ENCODE results near the gene KIF22. TPM values are rescaled to one million over a fixed set of nuclear protein-coding genes. Genes with fewer than 3 reads are reported as not detected.
A peak's percentile ranks its signal among the peaks of the same experiment; 100 is the strongest.
"Not testable (repeated sequence)": the region's sequence is repeated elsewhere in the genome, so short reads cannot be mapped to it uniquely, and the experiment has no call there.

The KIF22 gene
- total RNA-seq, 2 experiments from 2014 or later: 160 to 165 TPM

DNA sequence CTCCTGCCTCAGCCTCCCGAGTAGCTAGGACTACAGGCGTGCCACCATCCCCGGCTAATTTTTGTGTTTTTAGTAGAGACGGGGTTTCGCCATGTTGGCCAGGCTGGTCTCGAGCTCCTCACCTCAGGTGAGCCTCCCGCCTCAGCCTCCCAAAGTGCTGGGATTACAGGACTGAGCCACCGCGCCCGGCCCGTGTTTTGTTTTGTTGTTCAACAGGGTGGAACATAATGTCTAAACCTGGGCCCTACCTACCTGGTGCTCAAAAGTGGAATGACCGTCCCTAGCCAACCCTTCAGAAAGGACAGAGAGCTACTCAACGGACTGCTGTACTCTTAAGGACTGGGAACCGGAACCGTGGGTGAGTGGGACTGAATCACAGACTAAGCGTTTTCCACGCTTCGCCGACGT, 772 bp upstream of the KIF22 start:
- Mint-ChIP-seq H3K9me3 (no peaks in the 10 kb centered on the region), H3K27me3 (no peaks in the 10 kb centered on the region), H3K27ac (peak overlapping the region; percentile 97), H3K36me3 (ENCODE audit: low read depth) (peaks cover 31% of the 10 kb centered on the region), H3K4me3 (peak overlapping the region; percentile 100), H3K4me1 (ENCODE audit: low read depth) (peaks cover 41% of the 10 kb centered on the region)
- ChIA-PET CTCF (interaction anchor here (0.8 to 4.8 kb wide), 24 partner anchors 9 to 242 kb away, joined by 3 to 43 read pairs (median 5); partner anchors contain the start of genes MVP, PAGR1 and ZG16), POLR2A (interaction anchor here (0.5 to 7.2 kb wide), 24 partner anchors 9 to 301 kb away, joined by 3 to 89 read pairs (median 4); partner anchors contain the start of genes ALDOA, MAZ, MVP and PAGR1)
- no peak for ATAC-seq
- TF ChIP-seq CTCF (IDR thresholded peaks at IDR 0.05): no peak
- no peak for DNase-seq
- intact Hi-C loops (cut with micrococcal nuclease): loop anchor here (5.0 to 10.0 kb wide), 2 partner anchors 47 to 85 kb away; no protein-coding TSS in a partner anchor

GRCh38 chr16:29790949-29791844, 646 bp downstream of the KIF22 start:
- Mint-ChIP-seq H3K9me3 (no peaks in the 10 kb centered on the region), H3K27me3 (no peaks in the 10 kb centered on the region), H3K27ac (peak overlapping the region; percentile 97), H3K4me3 (peak overlapping the region; percentile 100), H3K4me1 (ENCODE audit: low read depth) (peaks cover 37% of the 10 kb centered on the region), H3K36me3 (ENCODE audit: low read depth) (peaks cover 40% of the 10 kb centered on the region)
- POLR2A ChIA-PET: interaction anchor here (0.8 to 7.2 kb wide), 24 partner anchors 7 to 300 kb away, joined by 3 to 89 read pairs (median 4); partner anchors contain the start of genes MAZ, MVP, PRRT2 and TBX6
- intact Hi-C loops (cut with micrococcal nuclease): loop anchor here (5.0 kb wide), 1 partner anchor 49 kb away; no protein-coding TSS in a partner anchor
- DNase-seq (no peak), ATAC-seq (peak; percentile 8)
- CTCF ChIA-PET: interaction anchor here (0.7 to 4.8 kb wide), 19 partner anchors 8 to 100 kb away, joined by 3 to 43 read pairs (median 6); partner anchors contain the start of genes MVP and ZG16
- TF ChIP-seq CTCF (IDR thresholded peaks at IDR 0.05): no peak

- ATAC-seq: no peak
- H3K4me3 Mint-ChIP-seq: peak overlapping the region; percentile 100
- H3K27ac Mint-ChIP-seq: peak overlapping the region; percentile 97
- DNase-seq: no peak
- H3K4me1 Mint-ChIP-seq (ENCODE audit: low read depth): peaks cover 39% of the 10 kb centered on the region
- H3K27me3 Mint-ChIP-seq: no peaks in the 10 kb centered on the region
- POLR2A ChIA-PET: interaction anchor here (0.9 to 7.2 kb wide), 3 partner anchors 11 to 24 kb away, joined by 3 to 89 read pairs (median 64); partner anchors contain the start of gene MAZ
- H3K9me3 Mint-ChIP-seq: no peaks in the 10 kb centered on the region
- no peak for TF ChIP-seq CTCF (IDR thresholded peaks at IDR 0.05)
- CTCF ChIA-PET: interaction anchor here (1.5 to 4.8 kb wide), 2 partner anchors 57 to 91 kb away, joined by 6 to 43 read pairs; no protein-coding TSS in a partner anchor
- intact Hi-C loops (cut with micrococcal nuclease): loop anchor here (5.0 kb wide), 1 partner anchor 50 kb away; no protein-coding TSS in a partner anchor
- peaks cover 49% of the 10 kb centered on the region for H3K36me3 Mint-ChIP-seq (ENCODE audit: low read depth)
These were observed 1.6 kb downstream of the KIF22 start for GRCh38 chr16:29791845-29792807.

GRCh38 chr16:29793153-29793552, 2.6 kb downstream of the KIF22 start:
- peaks cover 39% of the 10 kb centered on the region for H3K4me1 Mint-ChIP-seq (ENCODE audit: low read depth)
- CTCF ChIA-PET: interaction anchor here (1.0 to 3.4 kb wide), 6 partner anchors 10 to 238 kb away, joined by 3 to 18 read pairs (median 4); partner anchors contain the start of gene PAGR1
- not testable (repeated sequence) for H3K9me3 Mint-ChIP-seq, H3K27me3 Mint-ChIP-seq, H3K27ac Mint-ChIP-seq, DNase-seq, ATAC-seq
- intact Hi-C loops (cut with micrococcal nuclease): loop anchor here (5.0 kb wide), 1 partner anchor 51 kb away; no protein-coding TSS in a partner anchor
- peaks cover 58% of the 10 kb centered on the region for H3K36me3 Mint-ChIP-seq (ENCODE audit: low read depth)
- peak overlapping the region; percentile 100 for H3K4me3 Mint-ChIP-seq
- POLR2A ChIA-PET: interaction anchor here (0.7 to 7.2 kb wide), 5 partner anchors 10 to 168 kb away, joined by 3 to 89 read pairs (median 3); partner anchors contain the start of gene MAZ

Data from activated CD8-positive, alpha-beta T cell treated with anti-CD3 and anti-CD28 coated beads for 36 hours (primary cell).